ENCODE data around the gene SLC6A11.

SLC6A11 gene

DNA sequence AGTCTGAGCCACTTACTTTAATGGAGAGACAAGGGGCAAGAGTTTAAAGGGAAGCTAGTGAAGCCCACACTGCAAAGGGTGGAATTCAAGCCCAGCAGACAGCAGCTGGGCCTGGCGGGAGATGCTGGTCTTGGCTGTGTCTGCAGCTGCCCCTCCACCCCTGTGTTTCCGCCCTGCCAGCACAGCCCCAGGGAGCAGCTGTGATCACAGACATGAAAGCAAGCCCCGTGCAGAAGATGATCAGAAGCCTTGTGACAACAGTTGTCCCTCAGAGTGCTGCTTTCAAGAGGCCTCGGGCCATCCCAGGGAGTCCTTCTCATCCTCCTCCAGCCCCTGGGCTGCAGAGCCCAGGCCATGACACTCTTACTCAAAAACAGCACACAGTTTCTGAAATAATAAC is 152.4 kb downstream of the SLC6A11 start:
- H3K9me3 Mint-ChIP-seq: no peaks in the 10 kb centered on the region

GRCh38 chr3:10970306-10970960 is 154.4 kb downstream of the SLC6A11 start:
- Mint-ChIP-seq H3K27ac (no peak overlapping the region), H3K4me1 (ENCODE audit: low read depth) (no peaks in the 10 kb centered on the region)

More for the DNA sequence above, 152.4 kb downstream of the SLC6A11 start:
- H3K27ac Mint-ChIP-seq: no peak overlapping the region
- no peaks in the 10 kb centered on the region for H3K36me3 Mint-ChIP-seq (ENCODE audit: low read depth)
- peaks cover 40% of the 10 kb centered on the region for H3K27me3 Mint-ChIP-seq
- no peak overlapping the region for H3K4me3 Mint-ChIP-seq
- no peaks in the 10 kb centered on the region for H3K4me1 Mint-ChIP-seq (ENCODE audit: low read depth)
- no peak for DNase-seq

GRCh38 chr3:10972072-10972782 is 156.2 kb downstream of the SLC6A11 start:
- no peak overlapping the region for H3K27ac Mint-ChIP-seq
- DNase-seq: no peak
- peaks cover 8% of the 10 kb centered on the region for H3K4me1 Mint-ChIP-seq (ENCODE audit: low read depth)
- H3K36me3 Mint-ChIP-seq (ENCODE audit: low read depth): no peaks in the 10 kb centered on the region
- H3K4me3 Mint-ChIP-seq: no peak overlapping the region
- no peaks in the 10 kb centered on the region for H3K9me3 Mint-ChIP-seq
- peaks cover 40% of the 10 kb centered on the region for H3K27me3 Mint-ChIP-seq

More at GRCh38 chr3:10970306-10970960, 154.4 kb downstream of the SLC6A11 start:
- Mint-ChIP-seq H3K27me3 (peaks cover 40% of the 10 kb centered on the region), H3K36me3 (ENCODE audit: low read depth) (no peaks in the 10 kb centered on the region), H3K4me3 (no peak overlapping the region), H3K9me3 (no peaks in the 10 kb centered on the region)
- no peak for DNase-seq

DNA sequence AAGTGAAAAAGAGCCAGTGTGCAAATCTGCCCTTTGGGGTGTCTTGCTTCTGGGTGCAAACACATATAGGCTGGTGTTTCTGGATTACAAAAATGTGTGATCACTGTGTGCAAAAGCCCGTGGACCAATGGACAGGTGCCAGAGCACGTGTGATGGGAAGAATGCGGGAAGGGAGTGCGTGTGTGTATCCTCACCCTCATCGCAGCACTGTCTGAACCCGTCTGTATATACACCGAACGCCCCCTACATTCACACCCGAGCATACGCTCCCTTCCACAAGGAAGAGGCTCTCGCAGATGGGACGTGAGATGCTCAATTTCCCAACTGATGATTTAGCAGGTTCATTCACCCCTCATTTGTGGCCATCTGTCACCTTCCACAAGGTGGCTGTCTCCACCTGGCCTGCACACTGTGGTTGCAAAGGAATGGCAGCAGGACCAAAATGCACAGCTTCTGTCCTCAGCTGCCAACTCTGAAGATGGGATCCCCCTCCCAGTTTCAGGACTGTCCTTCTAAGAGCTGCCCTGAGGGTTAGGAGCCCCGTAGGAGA is 157.1 kb downstream of the SLC6A11 start:
- no peaks in the 10 kb centered on the region for H3K36me3 Mint-ChIP-seq (ENCODE audit: low read depth)
- no peak overlapping the region for H3K27ac Mint-ChIP-seq
- no peak for DNase-seq
- peaks cover 38% of the 10 kb centered on the region for H3K27me3 Mint-ChIP-seq
- peaks cover 8% of the 10 kb centered on the region for H3K4me1 Mint-ChIP-seq (ENCODE audit: low read depth)
- no peaks in the 10 kb centered on the region for H3K9me3 Mint-ChIP-seq
- no peak overlapping the region for H3K4me3 Mint-ChIP-seq

- peaks cover 44% of the 10 kb centered on the region for H3K27me3 Mint-ChIP-seq
- no peaks in the 10 kb centered on the region for H3K9me3 Mint-ChIP-seq
- H3K36me3 Mint-ChIP-seq (ENCODE audit: low read depth): no peaks in the 10 kb centered on the region
- peaks cover 8% of the 10 kb centered on the region for H3K4me1 Mint-ChIP-seq (ENCODE audit: low read depth)
- DNase-seq: no peak
- H3K27ac Mint-ChIP-seq: no peak overlapping the region
- H3K4me3 Mint-ChIP-seq: no peak overlapping the region
Measured at GRCh38 chr3:10974131-10974530, 158.1 kb downstream of the SLC6A11 start.

- Mint-ChIP-seq H3K4me3 (no peak overlapping the region), H3K9me3 (no peaks in the 10 kb centered on the region), H3K36me3 (ENCODE audit: low read depth) (no peaks in the 10 kb centered on the region), H3K27me3 (peaks cover 45% of the 10 kb centered on the region), H3K4me1 (ENCODE audit: low read depth) (peaks cover 8% of the 10 kb centered on the region), H3K27ac (no peak overlapping the region)
- DNase-seq: no peak
Measured at GRCh38 chr3:10974746-10975375, 158.8 kb downstream of the SLC6A11 start.

- no peak overlapping the region for H3K4me3 Mint-ChIP-seq
- H3K27me3 Mint-ChIP-seq: peaks cover 50% of the 10 kb centered on the region
- peaks cover 8% of the 10 kb centered on the region for H3K4me1 Mint-ChIP-seq (ENCODE audit: low read depth)
- no peak for DNase-seq
- no peaks in the 10 kb centered on the region for H3K36me3 Mint-ChIP-seq (ENCODE audit: low read depth)
- no peak overlapping the region for H3K27ac Mint-ChIP-seq
- H3K9me3 Mint-ChIP-seq: no peaks in the 10 kb centered on the region
Measured at GRCh38 chr3:10975695-10976234, 159.7 kb downstream of the SLC6A11 start.

DNA sequence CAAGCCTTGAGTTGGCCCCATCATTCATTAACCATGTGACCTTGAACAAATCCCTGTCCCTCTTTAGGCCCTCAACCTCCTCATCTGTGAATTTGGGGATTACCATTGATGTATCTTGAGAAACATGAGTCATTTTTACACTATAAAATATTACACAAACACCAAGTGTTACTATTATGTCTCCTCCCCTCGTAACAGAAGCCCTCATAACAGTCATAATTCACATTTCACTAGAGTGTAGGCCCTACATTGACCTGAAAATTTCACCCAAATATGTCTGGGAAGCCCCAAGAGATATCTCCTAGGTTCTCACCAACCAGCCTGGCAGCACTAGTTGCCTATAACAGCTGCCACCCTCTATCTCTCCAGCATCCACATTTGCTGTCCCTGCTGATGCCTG is 160.7 kb downstream of the SLC6A11 start:
- Mint-ChIP-seq H3K4me3 (no peak overlapping the region), H3K9me3 (no peaks in the 10 kb centered on the region), H3K27me3 (peaks cover 51% of the 10 kb centered on the region), H3K4me1 (ENCODE audit: low read depth) (peaks cover 8% of the 10 kb centered on the region), H3K36me3 (ENCODE audit: low read depth) (no peaks in the 10 kb centered on the region), H3K27ac (no peak overlapping the region)
- DNase-seq: no peak

DNA sequence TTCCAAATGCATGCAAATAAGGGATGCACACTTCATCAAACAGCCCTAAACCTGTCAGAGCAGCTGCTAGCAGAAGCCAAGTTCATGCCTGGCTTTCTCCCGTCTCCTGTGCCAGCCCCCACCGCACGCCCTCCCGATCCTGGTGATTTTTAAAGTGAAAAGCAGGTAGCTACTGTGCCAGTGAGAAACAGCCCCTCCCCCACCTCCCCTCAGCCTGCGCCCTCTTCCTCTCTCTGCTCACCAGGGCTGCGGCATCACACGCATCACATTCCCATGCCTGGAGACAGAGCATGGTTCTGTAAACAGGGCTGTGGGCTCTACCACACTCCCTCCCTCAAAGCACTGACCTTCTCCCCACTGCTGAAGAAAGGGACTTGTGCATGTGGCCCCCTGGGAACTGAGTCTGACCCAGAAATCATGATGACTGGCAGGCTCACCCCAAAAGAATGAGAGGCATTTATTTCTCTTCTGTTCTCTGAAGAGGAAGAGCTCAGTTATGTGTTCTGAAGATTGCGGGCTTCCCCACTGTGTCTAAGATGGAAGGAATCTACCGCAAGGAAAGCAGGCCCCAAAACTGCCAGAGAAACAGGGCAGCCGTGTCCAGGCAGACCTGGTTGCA is 162.0 kb downstream of the SLC6A11 start:
- Mint-ChIP-seq H3K36me3 (ENCODE audit: low read depth) (no peaks in the 10 kb centered on the region), H3K4me3 (no peak overlapping the region), H3K27me3 (peaks cover 51% of the 10 kb centered on the region), H3K9me3 (no peaks in the 10 kb centered on the region), H3K27ac (no peak overlapping the region), H3K4me1 (ENCODE audit: low read depth) (peaks cover 11% of the 10 kb centered on the region)
- no peak for DNase-seq

- H3K36me3 Mint-ChIP-seq (ENCODE audit: low read depth): no peaks in the 10 kb centered on the region
- H3K4me1 Mint-ChIP-seq (ENCODE audit: low read depth): peaks cover 13% of the 10 kb centered on the region
- H3K27me3 Mint-ChIP-seq: peaks cover 49% of the 10 kb centered on the region
- no peak for DNase-seq
- H3K27ac Mint-ChIP-seq: no peak overlapping the region
- H3K9me3 Mint-ChIP-seq: no peaks in the 10 kb centered on the region
- H3K4me3 Mint-ChIP-seq: no peak overlapping the region
Measured at GRCh38 chr3:10978956-10979355, 162.9 kb downstream of the SLC6A11 start.

DNA sequence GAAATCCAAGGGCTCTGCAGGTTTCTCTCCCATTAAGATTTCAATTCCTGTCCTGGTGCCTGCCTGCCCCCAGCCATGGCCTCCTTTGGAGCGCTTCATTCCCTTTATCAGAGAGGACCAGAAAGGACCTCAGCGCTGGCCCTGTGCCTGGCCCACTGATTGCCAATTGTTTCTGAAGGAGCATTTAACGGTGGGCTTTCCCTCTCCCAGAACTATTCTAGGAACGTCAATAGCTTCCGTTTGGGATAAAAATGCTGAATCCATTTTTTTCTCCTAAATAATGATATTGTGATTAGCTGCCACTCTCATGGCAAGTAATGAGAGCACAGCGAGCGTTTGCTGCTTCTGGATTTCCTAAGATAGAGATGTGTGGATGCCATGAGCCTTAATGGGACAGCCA is 164.3 kb downstream of the SLC6A11 start:
- peaks cover 42% of the 10 kb centered on the region for H3K27me3 Mint-ChIP-seq
- H3K36me3 Mint-ChIP-seq (ENCODE audit: low read depth): no peaks in the 10 kb centered on the region
- H3K27ac Mint-ChIP-seq: no peak overlapping the region
- no peak for DNase-seq
- peaks cover 13% of the 10 kb centered on the region for H3K4me1 Mint-ChIP-seq (ENCODE audit: low read depth)
- no peak overlapping the region for H3K4me3 Mint-ChIP-seq
- H3K9me3 Mint-ChIP-seq: no peaks in the 10 kb centered on the region

DNA sequence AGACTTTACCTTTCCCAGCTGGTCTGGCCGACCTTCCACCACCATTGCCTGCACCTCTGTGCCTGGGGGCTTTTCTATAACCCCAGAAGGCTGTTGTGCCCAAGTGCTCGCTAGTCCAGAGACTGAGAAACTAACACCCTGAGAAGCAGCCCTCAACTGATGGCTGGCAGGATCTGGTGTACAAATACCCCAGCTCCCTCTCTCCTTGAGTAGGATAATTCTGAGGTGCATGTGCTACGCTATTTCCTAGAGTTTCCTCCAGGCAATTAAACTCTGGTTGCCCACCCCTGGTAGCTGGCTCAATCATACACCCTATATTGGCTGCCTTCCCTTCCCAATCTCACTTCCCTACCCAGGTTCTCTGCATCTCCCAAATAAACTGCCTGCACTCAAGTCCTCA is 165.0 kb downstream of the SLC6A11 start:
- Mint-ChIP-seq H3K27ac (no peak overlapping the region), H3K9me3 (no peaks in the 10 kb centered on the region), H3K4me3 (no peak overlapping the region), H3K36me3 (ENCODE audit: low read depth) (no peaks in the 10 kb centered on the region), H3K27me3 (peaks cover 42% of the 10 kb centered on the region), H3K4me1 (ENCODE audit: low read depth) (peaks cover 13% of the 10 kb centered on the region)
- DNase-seq: no peak

GRCh38 chr3:10981961-10982360 is 165.9 kb downstream of the SLC6A11 start:
- Mint-ChIP-seq H3K4me3 (no peak overlapping the region), H3K27me3 (peaks cover 38% of the 10 kb centered on the region), H3K36me3 (ENCODE audit: low read depth) (no peaks in the 10 kb centered on the region), H3K4me1 (ENCODE audit: low read depth) (peaks cover 7% of the 10 kb centered on the region), H3K27ac (no peak overlapping the region), H3K9me3 (no peaks in the 10 kb centered on the region)
- no peak for DNase-seq

DNA sequence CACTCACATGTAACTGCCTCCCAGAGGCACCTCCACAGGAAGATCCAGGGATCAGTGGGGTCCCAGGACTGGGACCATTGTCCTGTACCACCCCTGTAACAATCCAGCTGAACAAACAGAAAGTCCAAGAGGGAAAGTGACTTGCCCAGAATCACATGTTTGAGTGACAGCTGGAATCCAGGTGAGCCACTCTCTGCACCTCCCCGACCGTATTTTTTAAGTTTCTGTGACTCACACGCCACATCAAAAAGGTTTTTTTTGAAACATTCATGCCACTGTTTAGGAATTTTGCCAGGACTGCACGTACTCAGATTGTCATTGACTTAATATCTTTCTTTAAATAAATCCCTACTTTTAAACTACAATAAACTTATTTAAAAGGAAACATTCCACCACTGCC is 166.8 kb downstream of the SLC6A11 start:
- Mint-ChIP-seq H3K36me3 (ENCODE audit: low read depth) (no peaks in the 10 kb centered on the region), H3K4me1 (ENCODE audit: low read depth) (peaks cover 5% of the 10 kb centered on the region), H3K9me3 (no peaks in the 10 kb centered on the region), H3K27me3 (peaks cover 42% of the 10 kb centered on the region), H3K27ac (no peak overlapping the region), H3K4me3 (no peak overlapping the region)
- no peak for DNase-seq

All from activated T-cell treated with anti-CD3 and anti-CD28 coated beads, Interleukin-2, amount 50 U/mL, for 24 hours (primary cell).